ENCODE measurements around the gene PRSS48.
"Not testable (repeated sequence)": the region's sequence is repeated elsewhere in the genome, so short reads cannot be mapped to it uniquely, and the experiment has no call there.

Gene PRSS48

DNA sequence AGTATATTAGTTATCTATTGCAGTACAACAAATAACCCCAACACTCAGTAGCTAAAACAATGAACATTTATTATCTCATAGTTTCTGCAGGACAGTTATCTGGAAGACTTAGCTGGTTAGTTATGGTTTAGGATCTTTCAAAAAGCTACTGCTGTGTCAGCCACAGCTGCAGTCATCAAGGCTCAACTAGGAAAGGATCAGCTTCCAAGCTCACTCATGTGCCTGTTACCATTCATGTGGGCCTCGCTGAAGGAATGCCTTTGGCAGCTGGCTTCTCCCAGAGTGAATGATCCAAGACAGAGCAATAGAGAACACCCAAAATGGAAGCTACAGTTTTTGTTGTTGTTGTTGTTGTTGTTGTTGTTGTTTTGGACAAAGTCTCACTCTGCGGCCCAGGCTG lies 13.5 kb upstream of the PRSS48 start:
- no peak for DNase-seq (ENCODE audit: low spot score)

DNA sequence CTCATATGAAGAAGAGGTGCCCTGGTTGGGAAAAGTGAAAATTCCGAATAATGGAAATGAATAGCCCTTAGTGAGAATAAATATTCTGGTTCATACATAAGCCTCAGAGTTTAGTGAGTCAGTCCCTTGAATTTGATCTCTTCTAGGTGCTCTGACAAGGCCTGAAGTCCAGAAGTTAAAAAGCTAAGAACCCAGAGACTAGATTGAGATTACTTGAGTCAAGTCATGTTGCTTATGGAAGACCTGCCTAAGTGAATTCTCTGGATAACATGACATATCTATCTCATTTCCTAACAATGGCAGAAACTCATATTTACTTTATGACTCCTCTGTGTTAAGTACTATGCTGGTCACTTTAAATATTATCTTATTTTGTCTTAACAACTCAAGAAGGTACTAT lies 10.5 kb upstream of the PRSS48 start:
- no peak for DNase-seq (ENCODE audit: low spot score)

DNA sequence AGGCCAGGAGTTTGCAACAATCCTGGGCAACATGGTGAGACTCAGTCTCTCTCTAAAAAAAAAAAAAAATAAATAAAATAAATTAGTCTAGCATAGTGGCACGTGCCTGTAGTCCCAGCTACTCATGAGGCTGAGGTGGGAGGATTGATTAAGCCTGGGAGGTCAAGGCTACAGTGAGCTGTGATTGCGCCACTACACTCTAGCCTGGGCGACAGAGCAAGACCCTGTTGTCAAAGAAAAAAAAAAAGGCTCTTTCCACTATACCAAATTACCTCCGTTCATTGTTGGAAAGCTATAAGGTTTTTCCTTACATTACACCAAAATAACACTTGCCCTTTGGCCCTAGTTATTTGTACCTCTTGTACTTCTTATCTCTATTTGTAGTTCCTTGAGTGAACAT lies 9.9 kb upstream of the PRSS48 start:
- no peak for DNase-seq (ENCODE audit: low spot score)

DNA sequence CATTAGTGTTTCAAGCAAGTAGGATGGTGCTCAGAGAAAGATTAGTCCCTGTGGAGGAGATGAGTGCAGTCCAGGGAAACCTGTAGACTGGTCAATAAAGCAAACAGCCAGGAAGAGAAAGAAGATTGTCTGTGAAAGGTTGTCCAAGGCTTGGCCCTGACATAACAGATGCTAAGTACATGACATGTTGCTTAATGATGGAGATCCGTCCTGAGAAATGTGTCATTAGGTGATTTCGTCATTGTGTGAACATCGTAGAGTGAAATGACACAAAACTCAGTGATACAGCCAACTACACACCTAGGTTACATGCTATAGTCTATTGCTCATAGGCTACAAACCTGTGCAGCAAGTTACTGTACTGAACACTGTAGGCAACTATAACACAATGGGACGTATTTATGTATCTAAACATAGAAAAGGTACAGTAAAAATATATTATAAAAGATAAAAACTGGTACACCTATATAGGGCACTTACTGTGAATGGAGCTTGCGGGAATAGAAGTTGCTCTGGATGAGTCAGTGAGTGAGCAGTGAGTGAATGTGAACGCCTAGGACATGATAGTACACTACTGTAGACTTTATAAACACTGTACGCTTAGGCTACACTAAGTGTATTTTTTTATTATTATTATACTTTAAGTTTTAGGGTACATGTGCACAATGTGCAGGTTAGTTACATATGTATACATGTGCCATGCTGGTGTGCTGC lies 9.0 kb upstream of the PRSS48 start:
- no peak for DNase-seq (ENCODE audit: low spot score)

DNA sequence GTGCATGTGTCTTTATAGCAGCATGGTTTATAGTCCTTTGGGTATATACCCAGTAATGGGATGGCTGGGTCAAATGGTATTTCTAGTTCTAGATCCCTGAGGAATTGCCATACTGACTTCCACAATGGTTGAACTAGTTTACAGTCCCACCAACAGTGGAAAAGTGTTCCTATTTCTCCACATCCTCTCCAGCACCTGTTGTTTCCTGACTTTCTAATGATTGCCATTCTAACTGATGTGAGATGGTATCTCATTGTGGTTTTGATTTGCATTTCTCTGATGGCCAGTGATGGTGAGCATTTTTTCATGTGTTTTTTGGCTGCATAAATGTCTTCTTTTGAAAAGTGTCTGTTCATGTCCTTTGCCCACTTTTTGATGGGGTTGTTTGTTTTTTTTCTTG lies 8.1 kb upstream of the PRSS48 start:
- not testable (repeated sequence) for DNase-seq (ENCODE audit: low spot score)

DNA sequence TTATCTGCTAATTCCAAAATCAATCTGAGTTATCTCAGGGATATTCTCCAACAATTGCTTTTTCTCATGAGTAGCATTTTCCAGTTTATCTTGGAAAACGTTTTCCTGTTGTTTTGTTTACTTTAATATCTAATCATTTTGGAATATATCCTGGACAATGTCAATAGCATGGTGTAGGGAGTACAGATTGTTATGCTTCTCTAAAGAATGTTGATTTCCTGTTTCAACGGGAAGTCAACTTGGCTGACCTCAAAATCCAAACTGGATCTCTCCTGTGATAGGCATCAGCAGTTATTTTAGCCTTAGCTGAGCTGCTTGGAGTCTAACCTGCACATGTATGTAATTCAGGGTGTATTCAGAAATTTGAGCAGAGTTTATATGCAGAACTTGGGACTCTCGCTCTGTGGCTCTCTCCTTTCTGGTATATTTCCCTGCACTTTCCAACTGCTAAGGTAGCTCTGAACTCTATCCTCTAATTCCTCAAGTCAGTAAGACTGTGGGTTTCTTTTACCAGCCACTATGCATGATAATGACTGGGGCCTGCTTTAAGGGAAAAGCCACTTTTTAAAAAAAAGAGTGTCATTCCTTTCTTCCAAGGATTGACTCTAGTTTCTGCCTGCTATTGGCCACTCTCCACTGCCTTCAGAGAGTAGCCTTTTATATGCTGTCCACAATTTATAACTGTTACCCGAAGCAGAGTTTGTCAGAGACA lies 7.7 kb downstream of the PRSS48 start:
- peak; percentile 60 for DNase-seq (ENCODE audit: low spot score)

DNA sequence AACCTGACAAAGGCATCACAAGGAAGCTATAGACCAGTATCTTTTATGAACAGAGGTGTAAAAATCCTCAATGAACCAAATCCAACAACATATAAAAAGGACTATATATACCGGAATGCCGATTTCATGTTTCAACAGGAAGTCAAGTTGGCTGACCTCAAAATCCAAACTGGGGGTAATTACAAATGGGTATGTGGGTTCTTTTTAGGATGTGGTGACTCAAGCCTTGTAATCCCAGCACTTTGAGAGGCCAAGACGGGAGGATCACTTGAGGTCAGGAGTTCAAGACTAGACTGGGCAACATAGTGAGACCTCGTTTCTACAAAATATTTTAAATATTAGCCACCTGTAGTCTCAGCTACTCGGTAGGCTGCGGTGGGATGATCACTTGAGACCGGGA lies 10.4 kb downstream of the PRSS48 start:
- no peak for DNase-seq (ENCODE audit: low spot score)

DNA sequence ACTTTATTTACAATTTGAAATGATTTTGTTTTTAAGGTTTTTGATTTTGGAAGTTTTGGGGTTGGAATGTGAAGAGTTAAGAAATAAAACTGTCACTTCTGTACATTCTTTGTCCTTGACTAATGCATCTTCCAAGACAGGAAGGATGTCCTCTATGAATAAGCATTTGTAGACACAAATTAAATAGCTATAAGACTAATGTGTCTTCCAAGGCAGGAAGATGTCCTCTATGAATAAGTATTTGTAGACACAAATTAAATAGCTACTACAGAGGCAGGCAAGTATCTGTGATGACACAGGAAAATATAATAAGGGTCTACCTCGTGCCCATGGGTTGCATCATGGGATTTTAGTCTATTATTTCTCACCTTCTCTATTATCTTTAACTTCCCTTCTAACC lies 14.5 kb downstream of the PRSS48 start:
- peak; percentile 71 for DNase-seq (ENCODE audit: low spot score)

DNA sequence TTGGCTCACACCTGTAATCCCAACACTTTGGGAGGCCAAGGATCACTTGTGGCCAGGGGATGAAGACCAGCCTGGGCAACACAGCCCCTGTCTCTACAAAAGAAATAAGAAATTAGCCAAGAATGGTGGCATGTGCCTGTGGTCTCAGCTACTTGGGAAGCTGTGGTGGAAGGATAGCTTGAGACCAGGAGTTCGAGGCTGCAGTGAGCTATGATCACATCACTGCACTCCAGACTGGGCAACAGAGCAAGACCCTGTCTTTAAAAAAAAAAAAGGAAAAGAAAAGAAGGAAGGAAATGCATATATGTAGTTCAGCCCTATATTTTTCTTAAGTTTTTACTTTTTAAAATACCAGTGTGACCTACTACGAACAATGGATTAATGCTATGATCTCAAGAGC lies 15.1 kb downstream of the PRSS48 start:
- no peak for DNase-seq (ENCODE audit: low spot score)

DNA sequence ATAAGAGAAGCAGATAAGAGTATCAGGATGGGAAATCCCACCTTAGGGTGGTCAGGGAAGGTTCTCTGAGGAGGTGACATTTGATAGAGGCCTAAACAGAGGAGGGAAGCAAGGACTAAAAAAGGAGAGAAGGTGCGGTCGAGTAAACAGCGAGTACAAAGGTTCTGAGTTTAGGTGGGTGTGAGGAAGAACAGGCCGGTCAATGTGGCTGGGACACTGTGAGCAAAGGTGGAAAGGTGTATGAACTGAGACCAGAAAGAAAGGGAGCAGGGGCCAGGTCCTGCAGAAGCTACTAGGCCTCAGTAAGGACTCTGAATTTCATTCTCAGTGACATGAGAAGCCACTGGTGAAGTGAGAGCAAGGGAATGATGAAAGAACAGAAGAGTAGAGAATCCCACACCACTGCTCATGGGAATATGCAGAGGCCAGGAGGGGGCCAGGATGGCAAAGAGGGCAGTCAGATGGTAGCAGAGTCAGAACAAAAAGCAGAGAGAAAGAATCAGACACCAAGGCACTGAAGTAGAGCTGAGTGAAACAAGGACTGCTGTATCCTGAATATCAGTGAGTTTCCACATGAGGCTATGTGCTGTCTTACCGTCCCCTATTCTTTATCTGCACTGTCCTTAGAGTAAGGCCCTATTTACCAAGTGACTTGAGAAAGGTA lies 18.0 kb downstream of the PRSS48 start:
- no peak for DNase-seq (ENCODE audit: low spot score)

DNA sequence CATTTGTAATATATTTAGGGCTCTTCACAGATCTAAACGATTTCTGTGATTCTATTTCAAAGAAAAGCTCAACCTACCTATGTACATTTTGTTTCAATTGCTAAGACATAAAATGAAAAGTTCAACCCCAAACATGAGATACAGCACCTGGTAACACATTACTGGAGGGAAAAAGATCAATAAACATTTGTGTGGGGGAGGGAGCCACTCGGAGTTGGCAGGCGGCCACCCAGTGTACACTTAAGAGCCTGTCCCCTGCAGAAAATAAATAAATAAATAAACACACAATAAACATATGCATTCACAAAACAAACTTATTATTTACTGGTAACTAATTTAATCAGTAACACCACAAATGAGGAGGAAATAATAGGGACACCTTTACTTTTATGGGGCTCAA lies 19.3 kb downstream of the PRSS48 start:
- no peak for DNase-seq (ENCODE audit: low spot score)

DNA sequence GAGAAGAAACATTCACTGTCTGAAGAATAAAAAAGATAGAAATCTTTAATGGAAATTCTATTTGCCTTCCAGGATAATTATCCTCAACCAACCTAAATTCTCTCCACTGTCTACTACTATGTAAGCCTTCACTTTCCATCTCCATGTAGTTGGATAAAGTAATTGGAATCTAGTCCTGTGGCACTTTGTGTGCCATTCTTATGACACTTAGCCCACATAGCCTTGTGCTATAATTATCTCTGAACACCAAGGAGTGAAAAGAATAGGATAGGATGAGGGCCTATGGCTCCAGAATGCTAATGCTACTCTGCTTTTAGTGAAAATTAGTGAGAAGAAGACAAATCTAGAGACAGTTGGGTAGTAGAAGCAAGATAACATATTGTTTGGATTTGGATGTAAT lies 20.2 kb downstream of the PRSS48 start:
- DNase-seq (ENCODE audit: low spot score): no peak

DNA sequence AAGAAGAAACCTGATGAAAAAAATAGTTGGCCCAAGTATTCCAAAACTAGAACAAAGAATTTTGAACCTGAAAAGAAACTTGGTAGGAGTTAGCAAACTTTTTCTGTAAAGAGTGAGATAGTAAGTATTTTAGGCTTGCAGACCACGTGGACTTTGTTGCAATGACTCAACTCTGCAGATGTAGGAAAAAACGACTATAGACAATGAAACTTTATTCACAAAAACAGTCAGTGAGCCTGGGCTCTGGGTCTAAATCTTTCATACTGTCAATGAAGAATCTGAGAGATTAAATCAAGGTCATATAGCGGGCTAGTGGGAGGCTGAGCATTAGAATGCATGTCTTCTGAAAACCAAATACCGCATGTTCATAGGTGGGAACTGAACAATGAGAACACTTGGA lies 25.5 kb downstream of the PRSS48 start:
- no peak for DNase-seq (ENCODE audit: low spot score)

DNA sequence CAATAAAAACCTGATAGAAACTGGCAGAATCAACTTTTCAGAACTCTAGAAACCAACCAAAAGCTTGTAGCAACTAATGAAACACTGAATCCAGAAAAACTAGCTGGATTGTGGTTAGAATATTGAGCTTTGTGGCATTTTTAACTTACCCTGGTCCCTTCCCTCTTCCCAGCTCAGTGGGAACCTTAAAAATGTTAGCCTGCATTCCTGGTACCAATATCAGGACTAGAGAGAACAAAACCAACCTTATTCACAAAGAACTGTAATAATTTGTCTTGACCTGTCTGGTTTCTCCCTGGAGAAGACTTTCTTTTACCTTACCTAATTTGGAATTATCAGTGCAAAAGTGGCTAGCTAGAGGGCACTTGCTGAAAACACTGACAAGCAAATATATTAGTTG lies 27.3 kb downstream of the PRSS48 start:
- DNase-seq (ENCODE audit: low spot score): no peak

DNA sequence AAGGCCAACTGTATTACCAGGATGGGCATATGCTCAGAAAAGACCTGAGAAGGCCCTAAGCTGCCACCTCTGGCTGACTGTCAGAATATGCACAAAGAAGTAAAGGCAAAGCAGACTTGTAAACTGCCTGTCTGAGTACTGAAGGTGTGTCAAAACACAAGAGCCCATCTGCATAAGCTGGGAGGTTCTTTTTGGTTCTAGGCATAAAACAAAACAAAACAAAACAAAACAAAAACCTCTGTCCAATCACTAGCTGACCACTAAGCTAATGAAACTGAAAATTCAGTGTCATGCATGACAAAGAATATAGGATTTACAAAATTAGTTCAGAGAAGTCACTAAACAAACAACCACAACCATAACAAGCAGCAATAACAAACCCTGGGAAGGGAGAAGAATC lies 27.8 kb downstream of the PRSS48 start:
- DNase-seq (ENCODE audit: low spot score): no peak

DNA sequence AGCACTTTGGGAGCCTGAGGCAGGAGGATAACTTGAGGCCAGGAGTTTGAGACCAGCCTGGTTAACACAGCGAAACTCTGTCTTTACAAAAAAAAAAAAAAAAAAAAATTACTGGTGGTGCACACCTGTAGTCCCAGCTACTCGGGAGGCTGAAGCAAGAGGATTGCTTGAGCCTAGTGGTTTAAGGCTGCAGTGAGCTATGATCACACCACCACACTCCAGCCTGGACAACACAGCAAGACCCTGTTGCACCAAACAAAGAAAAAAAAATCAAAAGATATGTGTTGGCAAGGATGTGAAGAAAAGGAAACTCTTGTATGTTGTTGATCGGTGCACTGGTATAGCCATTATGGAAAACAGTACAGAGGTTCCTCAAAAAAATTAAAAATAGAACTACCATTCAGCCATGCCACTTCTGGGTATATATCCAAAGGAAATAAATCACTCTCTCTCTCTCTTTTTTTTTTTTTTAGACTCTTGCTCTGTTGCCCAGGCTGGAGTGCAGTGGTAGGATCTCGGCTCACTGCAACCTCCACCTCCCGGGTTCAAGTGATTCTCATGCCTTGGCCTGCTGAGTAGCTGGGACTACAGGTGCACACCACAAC lies 33.3 kb downstream of the PRSS48 start:
- no peak for DNase-seq (ENCODE audit: low spot score)

DNA sequence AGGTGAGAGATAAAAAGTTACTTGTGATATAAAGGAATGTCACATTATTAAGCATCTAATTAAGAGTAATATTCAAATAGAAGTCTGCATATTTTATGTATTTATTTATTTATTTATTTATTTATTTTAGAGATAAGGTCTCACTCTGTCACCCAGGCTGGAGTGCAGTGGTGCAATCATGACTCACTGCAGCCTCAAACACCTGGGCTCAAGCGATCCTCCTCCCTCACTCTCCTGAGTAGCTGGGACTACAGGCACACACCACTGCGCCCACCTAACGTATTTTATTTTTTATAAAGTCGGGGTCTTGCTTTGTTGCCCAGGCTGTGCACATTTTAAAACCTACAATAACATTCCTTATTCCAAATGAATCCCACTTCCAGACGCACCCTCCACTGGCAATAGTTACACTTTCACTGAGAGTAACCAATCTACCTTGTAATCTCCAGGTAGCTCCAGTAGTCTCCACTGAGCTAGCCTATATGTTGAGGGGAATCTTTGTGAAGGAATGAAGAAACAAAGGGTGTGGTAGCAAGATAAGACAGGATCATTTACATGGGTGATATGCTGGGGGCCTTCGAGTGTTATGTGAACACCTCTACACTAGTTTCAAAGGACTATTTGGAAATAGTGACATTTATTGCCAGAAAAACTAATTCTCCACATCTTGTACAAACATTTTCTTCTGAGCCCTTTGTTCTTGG lies 36.5 kb downstream of the PRSS48 start:
- no peak for DNase-seq (ENCODE audit: low spot score)

DNA sequence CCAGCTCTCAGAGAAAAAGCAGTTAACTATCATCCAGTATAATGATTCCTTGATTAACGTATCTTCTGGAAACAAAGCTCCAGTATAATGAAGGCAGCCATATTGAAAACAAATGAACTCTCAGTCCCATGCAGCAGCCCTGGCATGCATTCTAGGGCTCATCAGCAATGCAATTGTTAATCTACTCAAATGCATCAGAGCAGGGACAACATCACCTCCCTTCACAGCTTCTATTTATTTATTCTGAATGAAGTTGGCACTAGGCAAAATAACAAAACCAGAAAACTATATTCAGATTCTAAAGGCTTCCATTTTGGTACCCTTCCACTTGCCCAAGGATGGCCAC lies 37.0 kb downstream of the PRSS48 start:
- no peak for DNase-seq (ENCODE audit: low spot score)

DNA sequence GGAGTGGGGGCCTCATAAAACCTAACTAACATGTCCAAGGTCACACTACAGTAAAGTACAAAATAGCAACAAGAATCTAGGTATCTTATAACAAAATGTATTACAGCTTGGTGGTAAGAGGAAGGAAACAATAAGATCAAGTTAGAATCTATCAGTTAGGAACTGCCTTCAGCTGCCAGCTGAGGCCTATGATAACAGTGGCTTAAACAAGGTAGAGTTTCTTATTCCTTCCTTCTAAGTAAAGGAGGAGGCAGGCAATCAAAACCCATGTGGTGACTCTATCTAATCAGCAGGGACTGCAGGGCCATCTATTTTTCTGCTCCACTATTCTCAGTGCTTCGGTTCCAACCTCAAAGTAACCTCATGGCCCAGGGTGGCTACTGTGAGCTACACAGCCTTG lies 37.5 kb downstream of the PRSS48 start:
- no peak for DNase-seq (ENCODE audit: low spot score)

DNA sequence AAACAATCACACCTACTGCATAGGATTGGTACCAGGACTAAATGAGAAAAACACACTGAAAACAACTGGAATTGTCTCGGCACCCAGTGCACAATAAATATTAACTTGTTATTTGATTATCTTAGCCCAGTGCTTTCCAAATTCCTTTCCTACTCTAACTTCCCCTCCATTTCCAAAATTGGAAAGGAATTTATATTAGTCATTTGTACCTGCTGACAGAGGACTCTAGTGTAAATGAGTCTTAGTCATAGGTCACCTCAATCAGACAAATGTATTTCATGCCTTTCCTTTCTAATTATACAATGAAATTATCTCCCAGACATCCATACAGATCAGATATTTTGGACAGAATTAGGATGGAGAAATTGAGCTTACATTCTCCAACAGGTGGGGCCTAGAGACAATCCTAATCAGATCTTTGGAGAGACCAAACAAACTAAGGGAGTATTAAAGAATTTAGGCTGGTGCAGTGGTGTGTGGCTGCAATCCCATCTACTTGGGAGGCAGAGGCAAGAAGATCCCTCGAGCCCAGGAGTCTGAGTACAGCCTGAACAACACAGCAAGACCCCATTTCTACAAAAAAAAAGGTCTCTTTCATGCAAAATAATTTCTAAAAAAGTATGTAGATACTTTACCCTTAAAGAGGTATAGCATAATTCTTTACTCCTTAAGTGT lies 38.4 kb downstream of the PRSS48 start:
- no peak for DNase-seq (ENCODE audit: low spot score)

DNA sequence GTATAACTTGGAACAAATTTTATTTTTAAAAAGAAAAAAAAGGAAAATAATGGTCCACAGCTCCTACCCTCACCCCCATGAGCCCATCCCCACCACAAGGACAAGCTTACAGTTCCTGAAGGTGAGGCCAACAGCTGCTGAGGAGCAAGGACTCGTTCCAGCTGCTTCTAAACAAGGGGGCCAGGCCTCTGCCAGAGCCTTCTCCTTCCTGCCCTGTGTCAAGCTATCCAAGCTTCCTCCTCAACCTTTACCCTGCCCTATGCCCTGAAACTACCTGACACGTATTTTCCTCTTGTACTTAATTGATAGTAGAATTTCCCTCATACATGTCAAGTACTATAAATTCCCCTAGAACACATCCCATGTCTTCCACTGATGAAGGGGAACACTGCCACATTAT lies 39.7 kb downstream of the PRSS48 start:
- DNase-seq (ENCODE audit: low spot score): no peak

All from kidney capillary endothelial cell (primary cell).